HEK293T (cell line): ENCODE measurements around the gene GLTP.

ENCODE experiments used
- BHLHE40 ChIP-seq: fragments of 450-650 bp; IDR thresholded peaks from 2 replicates; pipeline ENCODE4 v1.6.1; 2016; ENCODE audit warnings: mild to moderate bottlenecking, moderate library complexity, borderline replicate concordance
- NFRKB ChIP-seq: fragments of 450-650 bp; IDR thresholded peaks from 2 replicates; pipeline ENCODE4 v1.6.1; 2016; ENCODE audit warnings: mild to moderate bottlenecking, moderate library complexity
- SP1 ChIP-seq: fragments of 450-650 bp; IDR thresholded peaks from 2 replicates; pipeline ENCODE4 v1.6.1; 2017
- SUZ12 ChIP-seq: fragments of 450-650 bp; IDR thresholded peaks from 2 replicates; pipeline ENCODE4 v1.6.1; 2016; ENCODE audit warnings: mild to moderate bottlenecking
- TARDBP ChIP-seq: fragments of 450-650 bp; IDR thresholded peaks from 2 replicates; pipeline ENCODE4 v1.6.1; 2016

DNA sequence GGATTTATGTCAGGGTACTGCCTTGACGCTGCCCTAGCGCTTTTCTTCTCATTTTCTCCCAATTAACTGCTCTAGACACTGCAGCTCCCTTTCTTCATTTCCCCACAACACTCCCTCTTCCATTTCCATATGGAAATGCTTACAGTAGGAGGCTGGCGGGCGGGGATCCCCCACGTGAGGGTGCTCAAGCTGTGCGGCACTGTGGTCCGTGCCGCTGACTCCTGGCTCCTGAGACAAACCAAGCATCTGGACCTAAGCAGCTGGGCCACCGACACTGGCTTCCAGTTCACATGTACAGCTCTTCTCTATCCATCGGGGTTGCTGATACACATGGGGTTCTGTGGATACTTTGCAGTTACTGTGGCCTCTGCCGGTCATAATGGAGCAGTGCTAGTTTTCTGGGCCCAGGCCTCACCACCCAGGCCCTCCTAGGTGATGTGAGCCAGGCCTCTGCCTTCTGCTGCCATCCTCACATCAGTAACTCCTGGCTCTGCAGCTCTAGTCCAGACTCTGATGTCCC is 40.0 kb upstream of the GLTP start:
- no peak for TF ChIP-seq NFRKB
- no peak for TF ChIP-seq SUZ12
- no peak for TF ChIP-seq BHLHE40
- TF ChIP-seq TARDBP = no peak
- TF ChIP-seq SP1 = no peak
